ENCODE measurements around the gene SLC18A2. TPM values are rescaled to one million over a fixed set of nuclear protein-coding genes. Genes with fewer than 3 reads are reported as not detected.

The SLC18A2 gene
- total RNA-seq, 1 experiment from 2014 or later: not detected

- Mint-ChIP-seq H3K4me1 (ENCODE audit: insufficient read depth, unreplicated experiment) (no peaks in the 10 kb centered on the region), H3K27me3 (ENCODE audit: insufficient read depth, unreplicated experiment) (peaks cover 44% of the 10 kb centered on the region), H3K4me3 (ENCODE audit: unreplicated experiment) (no peak overlapping the region), H3K27ac (ENCODE audit: low read depth, unreplicated experiment) (no peak overlapping the region), H3K9me3 (ENCODE audit: unreplicated experiment) (no peaks in the 10 kb centered on the region), H3K36me3 (ENCODE audit: insufficient read depth, unreplicated experiment) (no peaks in the 10 kb centered on the region)
- intact Hi-C loops (cut with micrococcal nuclease): no loop called here
- CTCF ChIA-PET: interaction anchor here (0.6 kb wide), 3 partner anchors 25 to 167 kb away, joined by 3 read pairs; no protein-coding TSS in a partner anchor
- POLR2A ChIA-PET: no interaction called here
- no peak for TF ChIP-seq CTCF (IDR thresholded peaks at IDR 0.05; ENCODE audit: unreplicated experiment)
- no peak for DNase-seq (ENCODE audit: unreplicated experiment)
- BruUV-seq (replicated peaks): no TSS peak
Measured at GRCh38 chr10:117241541-117242462, 888 bp downstream of the SLC18A2 start.

GRCh38 chr10:117242463-117242832 lies 1.5 kb downstream of the SLC18A2 start:
- BruUV-seq (replicated peaks): no TSS peak
- H3K4me3 Mint-ChIP-seq (ENCODE audit: unreplicated experiment): no peak overlapping the region
- peaks cover 40% of the 10 kb centered on the region for H3K27me3 Mint-ChIP-seq (ENCODE audit: insufficient read depth, unreplicated experiment)
- H3K4me1 Mint-ChIP-seq (ENCODE audit: insufficient read depth, unreplicated experiment): no peaks in the 10 kb centered on the region
- no peak for TF ChIP-seq CTCF (IDR thresholded peaks at IDR 0.05; ENCODE audit: unreplicated experiment)
- H3K36me3 Mint-ChIP-seq (ENCODE audit: insufficient read depth, unreplicated experiment): no peaks in the 10 kb centered on the region
- ChIA-PET CTCF (interaction anchor here (0.6 to 1.0 kb wide), 2 partner anchors 25 to 167 kb away, joined by 3 read pairs; no protein-coding TSS in a partner anchor), POLR2A (no interaction called here)
- intact Hi-C loops (cut with micrococcal nuclease): no loop called here
- H3K27ac Mint-ChIP-seq (ENCODE audit: low read depth, unreplicated experiment): no peak overlapping the region
- DNase-seq (ENCODE audit: unreplicated experiment): no peak
- H3K9me3 Mint-ChIP-seq (ENCODE audit: unreplicated experiment): no peaks in the 10 kb centered on the region

GRCh38 chr10:117246997-117247671 lies 6.2 kb downstream of the SLC18A2 start:
- POLR2A ChIA-PET: interaction anchor here (1.5 kb wide), 1 partner anchor 12 kb away, joined by 3 read pairs; no protein-coding TSS in a partner anchor
- no peaks in the 10 kb centered on the region for H3K36me3 Mint-ChIP-seq (ENCODE audit: insufficient read depth, unreplicated experiment)
- no peaks in the 10 kb centered on the region for H3K9me3 Mint-ChIP-seq (ENCODE audit: unreplicated experiment)
- intact Hi-C loops (cut with micrococcal nuclease): no loop called here
- H3K27me3 Mint-ChIP-seq (ENCODE audit: insufficient read depth, unreplicated experiment): peaks cover 51% of the 10 kb centered on the region
- no peak overlapping the region for H3K4me3 Mint-ChIP-seq (ENCODE audit: unreplicated experiment)
- no peaks in the 10 kb centered on the region for H3K4me1 Mint-ChIP-seq (ENCODE audit: insufficient read depth, unreplicated experiment)
- no peak overlapping the region for H3K27ac Mint-ChIP-seq (ENCODE audit: low read depth, unreplicated experiment)
- DNase-seq (ENCODE audit: unreplicated experiment): no peak
- CTCF ChIA-PET: interaction anchor here (0.7 kb wide), 1 partner anchor 73 kb away, joined by 3 read pairs; no protein-coding TSS in a partner anchor
- TF ChIP-seq CTCF (IDR thresholded peaks at IDR 0.05; ENCODE audit: unreplicated experiment): no peak
- BruUV-seq (replicated peaks): no TSS peak

All from MCF 10A (cell line).